Spinal cord (tissue), 10 donors: ENCODE data around the gene UPF1. TPM values are rescaled to one million over a fixed set of nuclear protein-coding genes. Genes with fewer than 3 reads are reported as not detected.

Experiments
- DNase-seq, 6 donors: peaks; one replicate each; pipeline versions ENCODE4 v3.0.0 to v3.0.0-alpha.2; 2013 to 2015; ENCODE audit warnings: low spot score in 6 of 6, low read depth in 4 of 6
- H3K27ac ChIP-seq: one replicate; pipeline ENCODE4 v1.5.1; 2013; ENCODE audit warnings: low read depth, low read length, control low read depth
- H3K27me3 ChIP-seq: one replicate; pipeline ENCODE4 v1.6.1; 2013; ENCODE audit warnings: low read length; ENCODE audit not compliant: control insufficient read depth, insufficient read depth
- H3K36me3 ChIP-seq: one replicate; pipeline ENCODE4 v1.6.1; 2013; ENCODE audit warnings: low read length; ENCODE audit not compliant: control insufficient read depth, insufficient read depth
- H3K4me1 ChIP-seq: one replicate; pipeline ENCODE4 v1.6.1; 2013; ENCODE audit warnings: low read length; ENCODE audit not compliant: control insufficient read depth, insufficient read depth
- H3K4me3 ChIP-seq: one replicate; pipeline ENCODE4 v1.5.1; 2013; ENCODE audit warnings: low read depth, low read length, control low read depth
- H3K9me3 ChIP-seq: one replicate; pipeline ENCODE4 v1.6.1; 2013; ENCODE audit warnings: low read length; ENCODE audit not compliant: control insufficient read depth, insufficient read depth
- WGBS: methylation state at CpG from one replicate; pipeline ENCODE4 v1.1.5; 2013; ENCODE audit warnings: missing lambda C conversion rate; ENCODE audit not compliant: insufficient coverage; 5-methylcytosine and 5-hydroxymethylcytosine counted together
- polyA plus RNA-seq, 2 donors: library from polyadenylated mRNA; unstranded; fragments of 120-200 nt; gene quantifications; one replicate each; pipeline ENCODE4 v1.2.1, GENCODE V29; 2013; ENCODE audit not compliant: insufficient read length in 2 of 2
- total RNA-seq, 2 donors: library from RNA; depleted of rRNA in 1 of 2; stranded (reverse); fragments of 120-200 nt in 1 of 2; fragments of >200 nt in 1 of 2; gene quantifications; one replicate each; pipeline versions ENCODE4 v1.2.3 to v1.2.4, GENCODE V29; 2013 to 2014
- donor health status: healthy.

UPF1 gene
- total and polyA plus RNA-seq, 4 donors: 45.2 to 57.5 (median 51.6) TPM

- WGBS: 97% methylated on average over 33 of the region's 33 CpGs
- peaks cover 100% of the 10 kb centered on the region for H3K36me3 ChIP-seq
- no peak overlapping the region for H3K27ac ChIP-seq
- H3K4me3 ChIP-seq: no peak overlapping the region
- no peaks in the 10 kb centered on the region for H3K9me3 ChIP-seq
- peaks cover 18% of the 10 kb centered on the region for H3K4me1 ChIP-seq
- DNase-seq: no peak
- no peaks in the 10 kb centered on the region for H3K27me3 ChIP-seq
These were observed 23.2 kb downstream of the UPF1 start for GRCh38 chr19:18854982-18855381.

GRCh38 chr19:18855647-18856384 lies 24.1 kb downstream of the UPF1 start:
- H3K36me3 ChIP-seq: peaks cover 100% of the 10 kb centered on the region
- no peak overlapping the region for H3K27ac ChIP-seq
- H3K4me3 ChIP-seq: no peak overlapping the region
- H3K27me3 ChIP-seq: no peaks in the 10 kb centered on the region
- DNase-seq: no peak
- H3K4me1 ChIP-seq: peaks cover 24% of the 10 kb centered on the region
- no peaks in the 10 kb centered on the region for H3K9me3 ChIP-seq
- 87% methylated on average over 27 of the region's 27 CpGs for WGBS

DNA sequence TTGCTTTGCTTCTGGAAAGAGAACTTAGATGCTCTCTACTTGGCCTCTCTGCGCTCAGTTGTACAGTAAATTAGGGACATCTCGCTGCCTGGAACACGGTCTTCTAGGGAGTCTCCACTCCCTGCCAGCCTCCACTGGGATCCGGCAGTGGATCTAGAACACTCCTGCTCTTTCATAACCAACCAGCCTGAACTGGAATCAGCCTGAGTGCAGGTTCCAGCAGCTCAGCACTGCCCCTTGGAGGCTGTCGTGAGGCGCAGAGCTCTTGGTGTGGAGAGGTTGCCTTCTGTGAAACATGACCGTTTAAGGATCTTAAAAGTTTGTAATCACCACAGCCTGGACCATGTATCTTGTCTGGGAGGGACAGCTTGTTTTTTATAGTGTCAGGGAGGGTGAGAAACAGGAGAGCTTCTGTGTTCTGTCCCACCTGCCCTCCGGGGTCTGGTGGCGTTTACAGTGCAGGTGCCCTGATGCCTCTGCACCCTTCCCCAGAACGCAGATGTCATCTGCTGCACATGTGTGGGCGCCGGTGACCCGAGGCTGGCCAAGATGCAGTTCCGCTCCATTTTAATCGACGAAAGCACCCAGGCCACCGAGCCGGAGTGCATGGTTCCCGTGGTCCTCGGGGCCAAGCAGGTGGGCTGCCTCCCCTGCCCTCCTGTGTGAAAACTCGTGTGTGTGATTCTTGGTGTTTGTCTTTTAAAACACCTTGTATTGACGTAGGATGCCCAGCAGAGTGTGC lies 24.8 kb downstream of the UPF1 start:
- H3K27me3 ChIP-seq: no peaks in the 10 kb centered on the region
- H3K27ac ChIP-seq: no peak overlapping the region
- peaks cover 25% of the 10 kb centered on the region for H3K4me1 ChIP-seq
- H3K4me3 ChIP-seq: no peak overlapping the region
- H3K9me3 ChIP-seq: no peaks in the 10 kb centered on the region
- peaks cover 100% of the 10 kb centered on the region for H3K36me3 ChIP-seq
- DNase-seq: peak in 2 of 6 donors; percentile 54 to 63
- WGBS: 81% methylated on average over 21 of the region's 22 CpGs

DNA sequence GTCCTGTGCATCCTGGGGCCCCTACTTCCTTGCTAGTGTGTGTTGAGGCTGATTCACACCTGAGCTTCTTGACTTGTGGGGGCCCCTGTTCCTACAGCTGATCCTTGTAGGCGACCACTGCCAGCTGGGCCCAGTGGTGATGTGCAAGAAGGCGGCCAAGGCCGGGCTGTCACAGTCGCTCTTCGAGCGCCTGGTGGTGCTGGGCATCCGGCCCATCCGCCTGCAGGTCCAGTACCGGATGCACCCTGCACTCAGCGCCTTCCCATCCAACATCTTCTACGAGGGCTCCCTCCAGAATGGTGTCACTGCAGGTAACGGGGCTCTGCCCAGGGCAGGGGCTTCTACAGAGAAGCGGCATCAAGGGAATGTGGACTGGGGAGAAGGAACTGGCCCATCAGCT lies 25.5 kb downstream of the UPF1 start:
- DNase-seq: no peak
- Histone ChIP-seq H3K4me3 (no peak overlapping the region), H3K27me3 (no peaks in the 10 kb centered on the region), H3K4me1 (peaks cover 25% of the 10 kb centered on the region), H3K27ac (no peak overlapping the region), H3K9me3 (no peaks in the 10 kb centered on the region), H3K36me3 (peaks cover 100% of the 10 kb centered on the region)
- WGBS: 93% methylated on average over 13 of the region's 13 CpGs

DNA sequence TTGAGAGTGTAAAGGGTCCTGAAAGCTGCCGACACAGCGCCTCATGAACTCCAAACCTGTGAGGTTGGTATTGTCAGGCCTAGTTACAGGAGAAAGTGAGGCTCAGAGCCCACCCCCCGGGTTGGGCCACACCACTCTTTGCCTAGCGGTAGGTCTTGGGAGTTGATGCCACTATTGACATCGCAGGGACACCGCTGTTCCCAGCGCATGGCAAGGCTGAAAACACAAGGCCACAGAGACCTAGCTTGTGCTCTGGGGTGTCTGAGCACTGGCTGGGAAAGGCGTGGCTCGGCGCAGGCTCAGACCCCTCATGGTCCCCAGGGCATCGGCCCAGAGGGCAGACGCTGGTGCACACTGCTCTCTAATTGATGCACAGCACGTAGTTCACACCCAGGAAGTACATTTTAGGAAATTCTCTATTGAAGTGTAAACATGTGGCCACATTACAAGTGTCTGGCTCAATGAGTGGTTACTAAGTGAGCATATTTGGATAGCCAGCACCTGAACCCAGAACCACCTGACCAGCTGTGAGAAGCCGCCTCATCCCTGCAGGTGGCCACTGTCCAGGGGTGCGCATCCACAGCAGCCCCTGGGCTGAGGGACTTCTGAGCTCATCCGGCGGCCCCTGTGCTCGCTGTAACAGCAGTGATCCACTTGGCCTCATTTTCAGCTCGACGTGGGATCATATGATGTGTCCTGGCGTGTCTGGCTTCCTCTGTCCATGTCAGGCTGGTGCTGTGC lies 27.3 kb downstream of the UPF1 start:
- Histone ChIP-seq H3K36me3 (peaks cover 100% of the 10 kb centered on the region), H3K9me3 (no peaks in the 10 kb centered on the region), H3K27me3 (no peaks in the 10 kb centered on the region), H3K27ac (no peak overlapping the region), H3K4me1 (peaks cover 32% of the 10 kb centered on the region), H3K4me3 (no peak overlapping the region)
- DNase-seq: no peak
- WGBS: 91% methylated on average over 21 of the region's 21 CpGs

DNA sequence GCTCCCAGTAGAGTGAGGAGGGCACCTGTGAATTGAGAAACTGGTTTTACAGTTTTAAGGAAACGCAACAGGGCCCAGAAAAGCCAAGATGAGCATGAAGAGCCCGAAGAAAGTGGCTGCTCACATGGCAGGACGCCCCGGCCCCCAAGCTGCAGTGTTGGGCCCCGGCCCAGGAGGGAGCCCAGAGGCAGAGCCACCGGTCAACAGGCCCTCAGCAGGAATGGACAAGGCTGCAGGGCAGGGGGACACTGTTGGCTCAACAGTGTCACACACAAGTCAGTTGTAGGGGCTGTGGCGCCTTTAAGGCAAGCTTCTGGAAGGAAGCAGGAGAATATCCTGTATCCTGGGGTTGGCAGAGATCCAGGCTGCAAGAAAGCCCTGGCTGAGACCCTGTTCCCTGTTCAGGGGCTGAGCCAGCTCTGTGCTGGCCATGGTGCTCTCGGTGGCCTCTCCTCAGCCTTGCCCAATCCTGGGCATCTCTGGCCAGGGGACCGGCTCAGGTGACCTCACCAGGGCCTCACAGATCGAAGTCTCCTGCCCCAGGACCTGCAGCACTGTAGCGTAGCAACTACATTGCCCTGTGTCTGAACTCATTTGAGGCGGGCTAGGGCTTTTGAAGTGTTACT lies 28.0 kb downstream of the UPF1 start:
- Histone ChIP-seq H3K9me3 (no peaks in the 10 kb centered on the region), H3K27me3 (no peaks in the 10 kb centered on the region), H3K4me1 (peaks cover 32% of the 10 kb centered on the region), H3K27ac (no peak overlapping the region), H3K4me3 (no peak overlapping the region), H3K36me3 (peaks cover 100% of the 10 kb centered on the region)
- 73% methylated on average over 12 of the region's 12 CpGs for WGBS
- DNase-seq: peak in 1 of 6 donors; percentile 41

DNA sequence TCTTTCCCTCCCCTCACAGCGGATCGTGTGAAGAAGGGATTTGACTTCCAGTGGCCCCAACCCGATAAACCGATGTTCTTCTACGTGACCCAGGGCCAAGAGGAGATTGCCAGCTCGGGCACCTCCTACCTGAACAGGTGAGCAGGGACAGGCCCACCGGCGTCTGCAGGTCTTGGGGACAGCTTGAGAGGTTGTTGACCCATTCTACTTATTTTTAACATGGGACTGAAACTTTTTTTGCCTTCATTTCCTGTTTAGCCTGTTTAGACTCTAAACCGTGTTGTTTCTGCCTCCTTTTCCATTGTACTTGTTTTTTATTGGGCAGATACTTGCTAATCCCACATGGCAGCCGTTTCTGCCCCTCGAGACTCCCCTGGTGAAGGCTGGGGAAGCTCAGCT lies 28.5 kb downstream of the UPF1 start:
- Histone ChIP-seq H3K9me3 (no peaks in the 10 kb centered on the region), H3K36me3 (peaks cover 100% of the 10 kb centered on the region), H3K4me3 (no peak overlapping the region), H3K27ac (no peak overlapping the region), H3K4me1 (peaks cover 32% of the 10 kb centered on the region), H3K27me3 (no peaks in the 10 kb centered on the region)
- no peak for DNase-seq
- 76% methylated on average over 7 of the region's 11 CpGs for WGBS

DNA sequence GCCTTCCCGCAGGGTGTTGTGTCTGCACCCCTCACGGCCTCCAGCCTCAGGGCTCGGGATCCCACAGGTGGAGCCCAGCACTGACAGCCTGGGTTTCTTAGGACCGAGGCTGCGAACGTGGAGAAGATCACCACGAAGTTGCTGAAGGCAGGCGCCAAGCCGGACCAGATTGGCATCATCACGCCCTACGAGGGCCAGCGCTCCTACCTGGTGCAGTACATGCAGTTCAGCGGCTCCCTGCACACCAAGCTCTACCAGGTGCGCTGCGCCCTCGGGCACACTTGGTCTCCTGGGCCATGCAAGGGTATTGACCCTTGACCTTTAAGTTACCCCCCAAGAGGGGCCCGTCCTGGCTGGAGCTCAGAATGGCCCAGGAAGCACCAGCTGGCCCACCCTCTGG lies 29.0 kb downstream of the UPF1 start:
- H3K27ac ChIP-seq: no peak overlapping the region
- H3K4me1 ChIP-seq: peaks cover 32% of the 10 kb centered on the region
- H3K9me3 ChIP-seq: no peaks in the 10 kb centered on the region
- no peak overlapping the region for H3K4me3 ChIP-seq
- 92% methylated on average over 17 of the region's 17 CpGs for WGBS
- peaks cover 100% of the 10 kb centered on the region for H3K36me3 ChIP-seq
- no peaks in the 10 kb centered on the region for H3K27me3 ChIP-seq
- no peak for DNase-seq

DNA sequence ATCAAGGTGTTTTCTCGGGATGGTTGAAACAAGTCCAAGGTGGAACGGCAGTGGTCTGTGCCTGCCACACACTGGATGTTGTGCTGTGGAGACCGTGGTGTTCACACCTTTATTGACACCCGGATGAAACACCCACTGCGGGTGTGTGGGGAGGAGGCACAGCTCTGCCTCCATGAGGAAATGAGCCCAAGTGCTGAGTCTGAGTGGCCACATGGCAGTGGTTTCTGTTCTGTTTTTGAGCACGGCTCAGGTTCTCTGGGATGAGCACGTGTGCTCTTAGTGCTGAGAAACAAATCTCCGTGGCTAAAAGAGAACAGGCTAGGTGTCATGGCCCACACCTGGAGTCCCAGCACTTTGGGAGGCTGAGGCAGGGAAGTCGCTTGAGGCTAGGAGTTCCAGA lies 29.5 kb downstream of the UPF1 start:
- Histone ChIP-seq H3K27me3 (no peaks in the 10 kb centered on the region), H3K27ac (no peak overlapping the region), H3K4me1 (peaks cover 29% of the 10 kb centered on the region), H3K9me3 (no peaks in the 10 kb centered on the region), H3K4me3 (no peak overlapping the region), H3K36me3 (peaks cover 100% of the 10 kb centered on the region)
- DNase-seq: no peak
- WGBS: 90% methylated on average over 9 of the region's 9 CpGs
